Raji (cell line): Measurements from ENCODE around the gene RELN.

Experiments used
- POLR2A ChIP-seq: IDR thresholded peaks from 2 replicates; pipeline ENCODE4 v1.6.1; 2011; ENCODE audit warnings: low read depth, low read length, control low read depth; ENCODE audit not compliant: insufficient read depth

Gene RELN

GRCh38 chr7:103437623-103438022 lies 551.8 kb downstream of the RELN start:
- TF ChIP-seq POLR2A: no peak

GRCh38 chr7:103432712-103433111 lies 556.7 kb downstream of the RELN start:
- TF ChIP-seq POLR2A: no peak

- TF ChIP-seq POLR2A: no peak
Observed at GRCh38 chr7:103425177-103425576, 564.3 kb downstream of the RELN start.

GRCh38 chr7:103423467-103424179 lies 565.8 kb downstream of the RELN start:
- no peak for TF ChIP-seq POLR2A
